ENCODE data around the gene BTBD2. TPM values are rescaled to one million over a fixed set of nuclear protein-coding genes. Genes with fewer than 3 reads are reported as not detected.
A peak's percentile ranks its signal among the peaks of the same experiment; 100 is the strongest.

BTBD2 gene
- total and polyA plus RNA-seq, 2 of the 13 experiments (the other 11 are each of a cell fraction or from before 2014, with no cell fraction given): 28.1 to 45.3 TPM

DNA sequence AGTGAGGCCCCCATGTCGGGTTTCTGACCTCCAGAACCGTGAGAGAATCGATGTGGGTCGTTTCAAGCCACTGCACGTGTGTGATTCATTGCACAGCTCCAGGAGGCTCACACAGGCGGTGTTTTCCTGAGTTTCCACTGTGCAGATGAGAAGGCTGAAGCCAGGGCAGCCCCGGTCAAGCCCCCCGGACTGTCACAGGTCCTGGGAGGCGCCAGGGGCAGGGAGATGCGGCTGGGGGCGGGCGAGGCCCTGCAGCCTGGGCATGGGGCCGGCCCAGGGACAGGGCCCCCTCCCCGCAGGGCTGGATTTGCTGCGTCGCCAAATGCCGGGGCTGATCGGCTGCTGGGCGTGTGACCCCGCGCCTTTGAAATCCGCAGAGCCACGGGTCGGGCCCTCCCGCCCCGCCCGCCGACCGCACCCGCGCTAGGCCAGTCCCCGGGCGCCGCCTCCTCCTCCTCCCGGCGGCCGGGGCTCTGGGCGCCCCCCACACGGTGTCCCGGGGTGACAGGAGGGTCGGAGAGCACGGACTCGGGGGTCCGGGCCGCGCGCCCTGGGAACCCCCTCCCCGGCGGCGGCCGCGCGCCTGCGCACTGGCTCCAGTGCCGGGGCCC lies 45.5 kb upstream of the BTBD2 start (continued):
- TF ChIP-seq TEF (CRISPR knock-in tag; IDR thresholded peaks at IDR 0.05) (no peak), RBAK (CRISPR knock-in tag; IDR thresholded peaks at IDR 0.05) (no peak), ATAD3A (CRISPR knock-in tag; IDR thresholded peaks at IDR 0.05) (no peak), PHF20 (CRISPR knock-in tag; IDR thresholded peaks at IDR 0.05) (peak; percentile 47; the same call in 1 of the 2 replicates), U2AF2 (IDR thresholded peaks at IDR 0.05; ENCODE audit: low read depth, low read length) (0 out of 2 replicates have a peak, but pooled peaks have one; percentile 4), ARID5B (CRISPR knock-in tag; IDR thresholded peaks at IDR 0.05) (0 out of 2 replicates have a peak, but pooled peaks have one; percentile 7), PCBP1 (IDR thresholded peaks at IDR 0.05; ENCODE audit: borderline replicate concordance, low read depth, low read length) (no peak), ZNF652 (CRISPR knock-in tag; IDR thresholded peaks at IDR 0.05; ENCODE audit: borderline replicate concordance, low read depth) (no peak), TARDBP (CRISPR knock-in tag; IDR thresholded peaks at IDR 0.05) (no peak; the same call in 1 of the 2 replicates), MIER2 (CRISPR knock-in tag; IDR thresholded peaks at IDR 0.05) (no peak), ZNF547 (CRISPR knock-in tag; IDR thresholded peaks at IDR 0.05) (peak; percentile 60; the same call in 1 of the 2 replicates)

All from HepG2 (cell line).